ENCODE results near the gene RBM43. TPM values are rescaled to one million over a fixed set of nuclear protein-coding genes. Genes with fewer than 3 reads are reported as not detected.
"Not testable (repeated sequence)": the region's sequence is repeated elsewhere in the genome, so short reads cannot be mapped to it uniquely, and the experiment has no call there.

Gene RBM43
- 1 to 10 TPM; 2.5 to 2.9 TPM for total RNA-seq

GRCh38 chr2:151261231-151261976 is at the start of gene RBM43:
TSS of gene RBM43 (minus strand) at chr2:151261863. CDS start at chr2:151261727, 136 bp downstream.
- Mint-ChIP-seq H3K4me3 (peak within 1 kb of the TSS; percentile 89), H3K36me3 (ENCODE audit: low read depth) (no peaks in the 10 kb centered on the region), H3K4me1 (peaks cover 6% of the 10 kb centered on the region), H3K27me3 (no peaks in the 10 kb centered on the region), H3K9me3 (no peaks in the 10 kb centered on the region), H3K27ac (peak within 1 kb of the TSS; percentile 90)
- ATAC-seq (replicated peaks), result peak; percentile 95

- not testable (repeated sequence) for H3K27ac Mint-ChIP-seq; H3K27me3 Mint-ChIP-seq; H3K9me3 Mint-ChIP-seq; H3K4me3 Mint-ChIP-seq; H3K4me1 Mint-ChIP-seq; ATAC-seq (replicated peaks); H3K36me3 Mint-ChIP-seq (ENCODE audit: low read depth)
These were observed 48.6 kb upstream of the RBM43 start for GRCh38 chr2:151310313-151310712.

- no peaks in the 10 kb centered on the region for H3K9me3 Mint-ChIP-seq
- H3K27ac Mint-ChIP-seq, result no peak overlapping the region
- ATAC-seq (replicated peaks), result no peak
- no peaks in the 10 kb centered on the region for H3K4me1 Mint-ChIP-seq
- H3K27me3 Mint-ChIP-seq, result peaks cover 9% of the 10 kb centered on the region
- H3K36me3 Mint-ChIP-seq (ENCODE audit: low read depth), result no peaks in the 10 kb centered on the region
- no peak overlapping the region for H3K4me3 Mint-ChIP-seq
These were observed 45.0 kb upstream of the RBM43 start for GRCh38 chr2:151306621-151307020.

- H3K36me3 Mint-ChIP-seq (ENCODE audit: low read depth), result no peaks in the 10 kb centered on the region
- ATAC-seq (replicated peaks), result no peak
- H3K27ac Mint-ChIP-seq, result no peak overlapping the region
- no peak overlapping the region for H3K4me3 Mint-ChIP-seq
- H3K9me3 Mint-ChIP-seq, result no peaks in the 10 kb centered on the region
- peaks cover 9% of the 10 kb centered on the region for H3K27me3 Mint-ChIP-seq
- no peaks in the 10 kb centered on the region for H3K4me1 Mint-ChIP-seq
These were observed 43.5 kb upstream of the RBM43 start for GRCh38 chr2:151305129-151305691.

GRCh38 chr2:151302879-151303278 is 41.2 kb upstream of the RBM43 start:
- no peaks in the 10 kb centered on the region for H3K4me1 Mint-ChIP-seq
- H3K9me3 Mint-ChIP-seq, result no peaks in the 10 kb centered on the region
- H3K36me3 Mint-ChIP-seq (ENCODE audit: low read depth), result no peaks in the 10 kb centered on the region
- H3K27ac Mint-ChIP-seq, result no peak overlapping the region
- no peak for ATAC-seq (replicated peaks)
- H3K4me3 Mint-ChIP-seq, result no peak overlapping the region
- H3K27me3 Mint-ChIP-seq, result peaks cover 9% of the 10 kb centered on the region

GRCh38 chr2:151302404-151302803 is 40.7 kb upstream of the RBM43 start:
- no peak for ATAC-seq (replicated peaks)
- Mint-ChIP-seq H3K36me3 (ENCODE audit: low read depth) (no peaks in the 10 kb centered on the region), H3K27ac (no peak overlapping the region), H3K27me3 (peaks cover 4% of the 10 kb centered on the region), H3K9me3 (no peaks in the 10 kb centered on the region), H3K4me1 (no peaks in the 10 kb centered on the region), H3K4me3 (no peak overlapping the region)

GRCh38 chr2:151299920-151300539 is 38.4 kb upstream of the RBM43 start:
- Mint-ChIP-seq H3K27me3 (peaks cover 3% of the 10 kb centered on the region), H3K36me3 (ENCODE audit: low read depth) (no peaks in the 10 kb centered on the region), H3K4me1 (no peaks in the 10 kb centered on the region), H3K27ac (no peak overlapping the region), H3K9me3 (no peaks in the 10 kb centered on the region), H3K4me3 (no peak overlapping the region)
- no peak for ATAC-seq (replicated peaks)

GRCh38 chr2:151297882-151298281 is 36.2 kb upstream of the RBM43 start:
- H3K36me3 Mint-ChIP-seq (ENCODE audit: low read depth), result no peaks in the 10 kb centered on the region
- H3K9me3 Mint-ChIP-seq, result no peaks in the 10 kb centered on the region
- H3K4me3 Mint-ChIP-seq, result no peak overlapping the region
- H3K27ac Mint-ChIP-seq, result no peak overlapping the region
- peaks cover 3% of the 10 kb centered on the region for H3K27me3 Mint-ChIP-seq
- H3K4me1 Mint-ChIP-seq, result no peaks in the 10 kb centered on the region
- no peak for ATAC-seq (replicated peaks)

GRCh38 chr2:151295926-151296325 is 34.3 kb upstream of the RBM43 start:
- not testable (repeated sequence) for H3K9me3 Mint-ChIP-seq; H3K27me3 Mint-ChIP-seq; H3K4me1 Mint-ChIP-seq; H3K36me3 Mint-ChIP-seq (ENCODE audit: low read depth); H3K27ac Mint-ChIP-seq; H3K4me3 Mint-ChIP-seq; ATAC-seq (replicated peaks)

GRCh38 chr2:151292546-151292945 is 30.9 kb upstream of the RBM43 start:
- Mint-ChIP-seq H3K36me3 (ENCODE audit: low read depth) (peaks cover 14% of the 10 kb centered on the region), H3K27me3 (peaks cover 3% of the 10 kb centered on the region), H3K4me1 (peaks cover 16% of the 10 kb centered on the region), H3K4me3 (no peak overlapping the region), H3K9me3 (no peaks in the 10 kb centered on the region), H3K27ac (no peak overlapping the region)
- ATAC-seq (replicated peaks), result no peak

GRCh38 chr2:151292141-151292540 is 30.5 kb upstream of the RBM43 start:
- Mint-ChIP-seq H3K36me3 (ENCODE audit: low read depth) (peaks cover 14% of the 10 kb centered on the region), H3K9me3 (no peaks in the 10 kb centered on the region), H3K4me3 (no peak overlapping the region), H3K4me1 (peaks cover 20% of the 10 kb centered on the region), H3K27ac (no peak overlapping the region), H3K27me3 (peaks cover 3% of the 10 kb centered on the region)
- ATAC-seq (replicated peaks), result no peak

- Mint-ChIP-seq H3K27ac (no peak overlapping the region), H3K4me1 (peaks cover 30% of the 10 kb centered on the region), H3K9me3 (no peaks in the 10 kb centered on the region), H3K36me3 (ENCODE audit: low read depth) (peaks cover 14% of the 10 kb centered on the region), H3K4me3 (no peak overlapping the region), H3K27me3 (peaks cover 3% of the 10 kb centered on the region)
- ATAC-seq (replicated peaks), result no peak
These were observed 29.6 kb upstream of the RBM43 start for GRCh38 chr2:151291224-151291623.

- peak overlapping the region; percentile 89 for H3K27ac Mint-ChIP-seq
- peaks cover 35% of the 10 kb centered on the region for H3K4me1 Mint-ChIP-seq
- H3K27me3 Mint-ChIP-seq, result peaks cover 3% of the 10 kb centered on the region
- H3K4me3 Mint-ChIP-seq, result peak overlapping the region; percentile 88
- peaks cover 14% of the 10 kb centered on the region for H3K36me3 Mint-ChIP-seq (ENCODE audit: low read depth)
- peak; percentile 45 for ATAC-seq (replicated peaks)
- no peaks in the 10 kb centered on the region for H3K9me3 Mint-ChIP-seq
These were observed 28.6 kb upstream of the RBM43 start for GRCh38 chr2:151289972-151290866.

- H3K9me3 Mint-ChIP-seq, result no peaks in the 10 kb centered on the region
- H3K27ac Mint-ChIP-seq, result peak overlapping the region; percentile 89
These were observed 26.0 kb upstream of the RBM43 start for GRCh38 chr2:151287513-151288250.

More at GRCh38 chr2:151287513-151288250, 26.0 kb upstream of the RBM43 start:
- Mint-ChIP-seq H3K4me1 (peaks cover 39% of the 10 kb centered on the region), H3K36me3 (ENCODE audit: low read depth) (peaks cover 19% of the 10 kb centered on the region), H3K27me3 (peaks cover 3% of the 10 kb centered on the region), H3K4me3 (peak overlapping the region; percentile 88)
- no peak for ATAC-seq (replicated peaks)
